Activated B cell treated with CpG ODN at 0.5 μM for 24 hours (primary cell): Measurements from ENCODE around the gene CDX1. TPM values are rescaled to one million over a fixed set of nuclear protein-coding genes. Genes with fewer than 3 reads are reported as not detected.

Experiments used
- ATAC-seq: fragments of 200-7000 bp; cut with Tn5 transposase; one replicate; pipeline ENCODE4 v1.10.0; 2021; ENCODE audit warnings: low read depth, mild to moderate bottlenecking, moderate library complexity
- CTCF ChIA-PET: fragments of 350-600 bp; sonication (Branson Sonifier 250); formaldehyde crosslinking; loops from one replicate; lab custom pipeline; 2021; ENCODE audit warnings: antibody characterized with exemption; lab: Charles Lee
- POLR2A ChIA-PET: fragments of 350-600 bp; sonication (Branson Sonifier 250); formaldehyde crosslinking; loops from one replicate; lab custom pipeline; 2021; ENCODE audit warnings: antibody characterized with exemption; lab: Charles Lee
- DNase-seq: peaks from one replicate; pipeline ENCODE4 v3.0.0; 2022
- H3K27ac Mint-ChIP-seq: one replicate; pipeline ENCODE4 v1.8.0; 2020; ENCODE audit warnings: mixed read lengths
- H3K27me3 Mint-ChIP-seq: one replicate; pipeline ENCODE4 v1.8.0; 2021; ENCODE audit warnings: mixed read lengths
- H3K36me3 Mint-ChIP-seq: one replicate; pipeline ENCODE4 v1.8.0; 2021; ENCODE audit warnings: low read depth, mixed read lengths
- H3K4me1 Mint-ChIP-seq: one replicate; pipeline ENCODE4 v1.8.0; 2021; ENCODE audit warnings: mixed read lengths
- H3K4me3 Mint-ChIP-seq: one replicate; pipeline ENCODE4 v1.8.0; 2020; ENCODE audit warnings: mild to moderate bottlenecking, mixed read lengths
- H3K9me3 Mint-ChIP-seq: one replicate; pipeline ENCODE4 v1.8.0; 2020; ENCODE audit warnings: mixed read lengths
- CTCF ChIP-seq: fragments of 200-600 bp; IDR thresholded peaks from one replicate; pipeline ENCODE4 v1.8.0; 2022; ENCODE audit warnings: antibody characterized with exemption, mild to moderate bottlenecking
- intact Hi-C: fragments of 100-400 bp; cut with micrococcal nuclease; formaldehyde crosslinking; loops from one replicate; pipeline ENCODE4 v1.15.1; 2024
- total RNA-seq: library from RNA; stranded (reverse); gene quantifications from 2 replicates; pipeline ENCODE4 v1.2.3, GENCODE V29; 2022

CDX1 gene
- total RNA-seq, 1 donor from 2014 or later, result not detected

GRCh38 chr5:150126199-150126920 lies 40.2 kb upstream of the CDX1 start:
- ChIA-PET CTCF (no interaction called here), POLR2A (no interaction called here)
- H3K4me3 Mint-ChIP-seq, result no peak overlapping the region
- DNase-seq (no peak), ATAC-seq (no peak)
- TF ChIP-seq CTCF, result no peak
- H3K27ac Mint-ChIP-seq, result no peak overlapping the region
- no peaks in the 10 kb centered on the region for H3K27me3 Mint-ChIP-seq
- no peaks in the 10 kb centered on the region for H3K4me1 Mint-ChIP-seq
- intact Hi-C loops, result no loop called here
- H3K9me3 Mint-ChIP-seq, result no peaks in the 10 kb centered on the region
- no peaks in the 10 kb centered on the region for H3K36me3 Mint-ChIP-seq

- H3K27ac Mint-ChIP-seq, result no peak overlapping the region
- no peaks in the 10 kb centered on the region for H3K9me3 Mint-ChIP-seq
- no peak overlapping the region for H3K4me3 Mint-ChIP-seq
- POLR2A ChIA-PET, result no interaction called here
- CTCF ChIA-PET, result no interaction called here
- no peak for TF ChIP-seq CTCF
- DNase-seq (no peak), ATAC-seq (no peak)
- H3K4me1 Mint-ChIP-seq, result no peaks in the 10 kb centered on the region
- no peaks in the 10 kb centered on the region for H3K27me3 Mint-ChIP-seq
- H3K36me3 Mint-ChIP-seq, result no peaks in the 10 kb centered on the region
- intact Hi-C loops, result no loop called here
Observed at GRCh38 chr5:150126921-150127265, 39.7 kb upstream of the CDX1 start.

- Mint-ChIP-seq H3K9me3 (no peaks in the 10 kb centered on the region), H3K27ac (no peak overlapping the region), H3K4me1 (no peaks in the 10 kb centered on the region), H3K4me3 (no peak overlapping the region), H3K27me3 (no peaks in the 10 kb centered on the region), H3K36me3 (no peaks in the 10 kb centered on the region)
- CTCF ChIA-PET, result no interaction called here
- DNase-seq, result no peak
- no peak for TF ChIP-seq CTCF
- POLR2A ChIA-PET, result no interaction called here
- intact Hi-C loops, result no loop called here
- ATAC-seq, result no peak
Observed at GRCh38 chr5:150129454-150129812, 37.1 kb upstream of the CDX1 start.

- Mint-ChIP-seq H3K4me1 (no peaks in the 10 kb centered on the region), H3K4me3 (no peak overlapping the region), H3K9me3 (no peaks in the 10 kb centered on the region), H3K27me3 (no peaks in the 10 kb centered on the region), H3K27ac (no peak overlapping the region), H3K36me3 (no peaks in the 10 kb centered on the region)
- peak; percentile 50 for TF ChIP-seq CTCF
- intact Hi-C loops, result loop anchor here (1.0 to 10.0 kb wide), 4 partner anchors 88 to 306 kb away; no protein-coding TSS in a partner anchor
- DNase-seq (peak; percentile 29), ATAC-seq (peak; percentile 84)
- ChIA-PET CTCF (interaction anchor here (1.1 kb wide), 2 partner anchors 88 to 306 kb away, joined by 3 to 6 read pairs; no protein-coding TSS in a partner anchor), POLR2A (no interaction called here)
Observed at GRCh38 chr5:150129813-150130492, 36.6 kb upstream of the CDX1 start.

- TF ChIP-seq CTCF, result no peak
- Mint-ChIP-seq H3K9me3 (no peaks in the 10 kb centered on the region), H3K36me3 (no peaks in the 10 kb centered on the region), H3K4me1 (no peaks in the 10 kb centered on the region), H3K27me3 (peaks cover under 1% of the 10 kb centered on the region), H3K27ac (no peak overlapping the region), H3K4me3 (no peak overlapping the region)
- CTCF ChIA-PET, result interaction anchor here (1.1 kb wide), 2 partner anchors 88 to 306 kb away, joined by 3 to 6 read pairs; no protein-coding TSS in a partner anchor
- intact Hi-C loops, result loop anchor here (1.0 to 10.0 kb wide), 4 partner anchors 88 to 306 kb away; no protein-coding TSS in a partner anchor
- no peak for ATAC-seq
- POLR2A ChIA-PET, result no interaction called here
- no peak for DNase-seq
Observed at GRCh38 chr5:150130493-150130922, 36.1 kb upstream of the CDX1 start.
